PC-3 (cell line): ENCODE results near the gene MEX3A.

Experiments used
- EZH2 ChIP-seq: fragments of 300-600 bp; sonication (generic); IDR thresholded peaks from one replicate; pipeline ENCODE4 v1.6.1; 2017; ENCODE audit warnings: antibody characterized with exemption, mild to moderate bottlenecking, low read length; ENCODE audit not compliant: unreplicated experiment
- EZH2phosphoT487 ChIP-seq: fragments of 300-600 bp; sonication (generic); IDR thresholded peaks from 2 replicates; pipeline ENCODE4 v1.6.1; 2018; ENCODE audit warnings: mild to moderate bottlenecking, antibody characterized with exemption, low read length, borderline replicate concordance
- TF ChIP-seq, protein P1 (sequence below): fragments of 300-600 bp; sonication (generic); conservative IDR thresholded peaks from 2 replicates; pipeline ENCODE4 v1.5.1; 2017; ENCODE audit warnings: antibody characterized with exemption, low read depth, mild to moderate bottlenecking, low read length

DNA sequence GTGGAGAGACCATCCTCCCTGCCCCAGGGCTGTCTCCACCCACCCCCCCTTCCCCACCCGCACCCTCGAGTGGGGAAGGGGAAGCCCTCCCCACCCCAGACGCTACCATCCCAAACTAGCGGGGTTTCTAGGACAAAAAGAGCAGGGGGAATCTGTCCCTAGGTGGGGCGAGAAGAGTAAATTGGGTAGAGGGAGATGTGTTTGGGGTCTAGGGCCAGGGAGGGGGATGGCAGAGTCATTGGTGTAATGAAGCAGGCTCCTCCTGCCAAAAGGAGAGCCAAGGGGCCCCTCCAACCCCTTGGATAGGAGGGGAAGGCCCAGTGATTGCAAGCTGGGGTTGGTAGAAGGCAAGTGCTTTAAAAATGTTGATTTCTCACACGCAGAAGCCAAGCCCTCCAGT lies 10.0 kb downstream of the MEX3A start:
- TF ChIP-seq, protein P1, sequence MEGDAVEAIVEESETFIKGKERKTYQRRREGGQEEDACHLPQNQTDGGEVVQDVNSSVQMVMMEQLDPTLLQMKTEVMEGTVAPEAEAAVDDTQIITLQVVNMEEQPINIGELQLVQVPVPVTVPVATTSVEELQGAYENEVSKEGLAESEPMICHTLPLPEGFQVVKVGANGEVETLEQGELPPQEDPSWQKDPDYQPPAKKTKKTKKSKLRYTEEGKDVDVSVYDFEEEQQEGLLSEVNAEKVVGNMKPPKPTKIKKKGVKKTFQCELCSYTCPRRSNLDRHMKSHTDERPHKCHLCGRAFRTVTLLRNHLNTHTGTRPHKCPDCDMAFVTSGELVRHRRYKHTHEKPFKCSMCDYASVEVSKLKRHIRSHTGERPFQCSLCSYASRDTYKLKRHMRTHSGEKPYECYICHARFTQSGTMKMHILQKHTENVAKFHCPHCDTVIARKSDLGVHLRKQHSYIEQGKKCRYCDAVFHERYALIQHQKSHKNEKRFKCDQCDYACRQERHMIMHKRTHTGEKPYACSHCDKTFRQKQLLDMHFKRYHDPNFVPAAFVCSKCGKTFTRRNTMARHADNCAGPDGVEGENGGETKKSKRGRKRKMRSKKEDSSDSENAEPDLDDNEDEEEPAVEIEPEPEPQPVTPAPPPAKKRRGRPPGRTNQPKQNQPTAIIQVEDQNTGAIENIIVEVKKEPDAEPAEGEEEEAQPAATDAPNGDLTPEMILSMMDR, result no peak
- TF ChIP-seq EZH2phosphoT487 (no peak), EZH2 (no peak)
